GM19455 (cell line): ENCODE results near the gene ASB3.

ENCODE experiments used
- ATAC-seq: cut with Tn5 transposase; IDR thresholded peaks from one replicate; pipeline ENCODE4 v1.9.1; 2021; ENCODE audit not compliant: unreplicated experiment

ASB3 gene

DNA sequence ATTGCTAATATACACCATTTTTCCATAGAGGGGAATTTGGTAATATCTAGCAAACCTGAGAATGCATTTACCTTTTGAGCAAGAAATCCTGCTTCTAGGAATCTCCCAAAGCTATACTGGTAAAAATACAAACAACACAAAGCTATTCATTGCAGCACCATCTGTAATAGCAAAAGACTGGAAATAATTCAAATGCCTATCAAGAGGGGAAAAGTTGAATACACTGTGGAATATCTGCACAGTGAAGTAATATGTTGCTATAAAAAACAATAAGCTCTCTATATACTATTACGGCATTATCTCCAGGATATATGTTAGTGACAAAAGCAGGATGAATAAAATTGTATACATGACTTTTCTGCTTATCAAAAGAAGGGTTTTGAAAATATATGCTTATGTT lies 131.5 kb downstream of the ASB3 start:
- no peak for ATAC-seq

GRCh38 chr2:53654396-53654795 lies 132.4 kb downstream of the ASB3 start:
- no peak for ATAC-seq

DNA sequence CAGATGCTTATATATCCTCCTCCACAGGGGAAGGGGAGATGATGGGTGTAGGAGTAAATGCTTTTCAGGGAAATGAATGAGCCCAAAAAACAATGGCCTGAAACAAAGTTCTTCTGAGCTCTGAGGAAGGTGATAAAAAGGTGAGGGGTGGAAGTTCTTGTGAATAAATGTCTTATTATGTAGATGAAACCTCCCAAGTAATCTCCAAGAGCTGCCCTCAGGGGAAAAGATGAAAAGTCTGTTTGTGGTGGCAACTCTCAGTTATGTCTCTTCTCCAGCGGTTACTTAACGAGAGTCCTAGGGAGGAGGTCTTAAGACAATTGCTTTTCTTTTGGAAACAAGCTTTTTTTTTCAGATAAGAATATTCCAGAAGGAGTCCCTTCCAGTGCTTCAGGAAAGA lies 134.6 kb downstream of the ASB3 start:
- no peak for ATAC-seq

GRCh38 chr2:53646788-53647187 lies 140.0 kb downstream of the ASB3 start:
- no peak for ATAC-seq

- no peak for ATAC-seq
Observed at GRCh38 chr2:53641290-53641689, 145.5 kb downstream of the ASB3 start.

DNA sequence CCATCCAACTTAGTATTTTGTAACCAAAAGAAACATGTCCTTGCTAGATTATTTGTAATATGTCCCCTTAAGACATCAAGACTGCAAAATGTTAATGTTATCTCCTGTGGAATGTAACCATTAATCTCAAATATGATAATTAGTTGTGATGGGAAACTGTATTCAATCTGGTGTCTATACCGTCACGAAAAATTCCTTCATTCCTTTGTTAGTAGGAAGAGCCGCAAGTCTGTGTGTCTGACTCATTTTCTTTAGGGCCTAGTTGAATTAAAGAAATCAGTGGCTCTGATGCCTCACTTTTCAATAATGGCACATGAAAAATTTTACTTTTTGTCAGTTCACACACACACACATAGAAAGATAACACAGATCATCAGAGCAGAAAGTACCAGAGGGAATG lies 146.3 kb downstream of the ASB3 start:
- no peak for ATAC-seq

DNA sequence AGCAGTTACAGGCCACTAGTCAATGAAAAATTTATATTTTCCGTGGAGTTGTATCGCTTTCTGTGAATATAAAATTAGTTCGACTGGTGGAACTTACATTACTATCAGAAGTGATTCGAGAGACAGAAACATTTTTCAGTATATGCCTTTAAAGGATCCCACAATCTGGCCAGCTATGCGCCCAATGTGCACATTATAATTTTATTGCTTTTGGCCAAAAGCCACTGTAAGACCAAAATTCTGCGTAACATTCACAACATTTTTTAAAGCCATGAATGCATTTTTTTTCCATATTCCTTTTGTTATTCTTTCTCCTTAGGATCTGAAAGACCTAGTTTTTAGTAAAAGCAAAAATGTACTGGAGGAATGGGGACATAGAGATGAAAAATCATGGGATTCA lies 150.2 kb downstream of the ASB3 start:
- no peak for ATAC-seq

GRCh38 chr2:53636109-53636508 lies 150.6 kb downstream of the ASB3 start:
- ATAC-seq: no peak

- ATAC-seq: no peak
Observed at GRCh38 chr2:53635694-53636093, 151.1 kb downstream of the ASB3 start.

- ATAC-seq: no peak
Observed at GRCh38 chr2:53633441-53633840, 153.3 kb downstream of the ASB3 start.

- no peak for ATAC-seq
Observed at GRCh38 chr2:53632714-53633113, 154.0 kb downstream of the ASB3 start.

GRCh38 chr2:53632126-53632460 lies 154.7 kb downstream of the ASB3 start:
- ATAC-seq: no peak

DNA sequence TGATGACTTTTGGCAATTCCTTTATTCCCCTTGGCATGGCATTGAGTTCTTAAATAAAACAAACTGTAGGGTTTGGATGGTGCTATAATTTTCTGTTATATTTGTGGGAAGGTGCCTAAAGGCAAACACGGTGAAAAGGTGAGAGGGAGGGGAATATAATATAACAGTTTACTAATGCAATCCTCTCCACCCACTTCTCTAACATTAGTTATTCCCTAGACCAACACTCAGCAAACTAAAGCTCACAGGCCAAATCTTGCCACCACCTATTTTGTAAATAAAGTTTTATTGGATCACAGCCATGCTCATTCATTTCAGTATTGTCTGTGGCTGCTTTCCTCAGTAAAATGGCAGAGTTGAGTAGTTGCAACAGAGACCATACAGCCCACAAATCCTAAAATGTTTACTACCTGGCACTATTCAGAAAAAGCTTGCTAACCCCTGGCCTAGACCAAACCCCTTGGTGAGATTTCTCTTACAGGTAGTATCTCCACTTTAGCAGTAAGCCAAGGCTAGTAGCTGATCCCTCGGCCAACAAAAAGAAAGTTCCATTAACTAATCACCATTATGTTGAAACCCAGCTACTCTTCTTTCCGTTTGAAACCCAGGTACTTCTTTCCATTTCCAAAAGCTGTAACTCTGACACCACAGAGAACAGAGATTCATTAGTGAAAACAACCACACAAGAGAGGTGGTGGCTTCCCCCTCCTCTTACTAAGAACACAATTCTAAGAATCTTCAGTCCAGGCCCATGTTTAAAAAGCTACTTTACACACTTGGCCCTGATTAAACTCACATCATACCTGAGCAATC lies 155.2 kb downstream of the ASB3 start:
- ATAC-seq: peak; percentile 68

- no peak for ATAC-seq
Observed at GRCh38 chr2:53630026-53630606, 156.6 kb downstream of the ASB3 start.

DNA sequence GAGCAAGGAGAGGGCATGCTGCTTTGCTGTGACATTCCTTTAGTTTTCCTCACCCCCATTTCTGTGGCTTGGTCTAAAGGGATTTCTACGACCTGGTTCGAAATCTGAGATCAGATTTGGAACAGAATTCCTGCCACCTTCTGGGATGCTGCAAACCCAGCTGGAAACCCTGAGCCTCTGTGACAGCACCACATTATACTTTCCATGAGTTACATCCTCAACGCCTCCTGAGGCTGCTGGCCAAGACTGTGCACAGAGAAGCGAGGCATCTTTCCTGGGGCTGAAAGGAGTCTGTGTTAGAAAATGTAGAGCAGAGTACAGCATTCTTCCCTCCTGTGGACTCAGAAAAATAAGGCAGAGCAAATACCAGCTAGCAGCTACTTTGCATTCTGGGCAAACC lies 157.3 kb downstream of the ASB3 start:
- no peak for ATAC-seq

DNA sequence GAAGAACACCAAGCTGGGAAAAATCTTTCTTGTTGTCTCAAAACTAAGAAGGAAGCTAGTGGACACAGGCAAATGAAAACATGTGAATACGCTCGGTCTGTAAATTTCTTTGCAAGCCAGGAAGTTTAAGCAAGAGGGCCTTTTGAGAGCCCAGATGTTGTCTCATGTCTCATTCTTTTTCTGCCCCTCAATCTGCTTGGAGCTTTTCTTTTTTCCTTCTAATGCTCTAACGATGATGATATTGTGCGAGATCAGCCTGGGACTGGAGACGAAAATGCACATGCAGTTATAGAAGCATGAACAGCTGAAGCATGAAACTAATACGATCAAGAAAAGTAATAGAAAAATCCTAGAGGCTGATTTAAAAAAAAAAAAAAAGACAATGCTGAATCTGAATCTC lies 157.8 kb downstream of the ASB3 start:
- no peak for ATAC-seq

- ATAC-seq: no peak
Observed at GRCh38 chr2:53622141-53622540, 164.6 kb downstream of the ASB3 start.

DNA sequence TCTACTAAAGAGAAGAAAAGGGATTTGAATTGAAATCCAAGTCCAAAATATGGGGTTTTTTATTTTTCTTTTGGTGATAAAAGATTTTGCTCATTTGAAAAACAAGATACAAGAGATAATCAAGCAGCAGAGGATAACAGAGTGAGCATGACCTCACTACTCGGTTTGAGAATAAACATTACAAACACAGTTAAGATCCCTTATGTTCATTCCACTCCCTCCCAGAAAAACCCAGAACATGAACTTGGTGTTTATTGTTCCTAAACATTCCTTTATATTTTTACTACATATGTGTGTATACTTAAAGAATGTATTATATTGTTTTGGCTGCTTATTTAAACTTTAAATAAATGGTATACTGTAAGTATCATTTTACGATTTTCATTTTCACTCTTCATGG lies 165.8 kb downstream of the ASB3 start:
- ATAC-seq: no peak
